Measurements from ENCODE around the gene CARD19. TPM values are rescaled to one million over a fixed set of nuclear protein-coding genes. Genes with fewer than 3 reads are reported as not detected.
A peak's percentile ranks its signal among the peaks of the same experiment; 100 is the strongest.

CARD19 gene
- total and polyA plus RNA-seq, 2 donors (not counting 1 experiment from before 2014, with no cell fraction given), result 31.9 to 63.4 TPM

DNA sequence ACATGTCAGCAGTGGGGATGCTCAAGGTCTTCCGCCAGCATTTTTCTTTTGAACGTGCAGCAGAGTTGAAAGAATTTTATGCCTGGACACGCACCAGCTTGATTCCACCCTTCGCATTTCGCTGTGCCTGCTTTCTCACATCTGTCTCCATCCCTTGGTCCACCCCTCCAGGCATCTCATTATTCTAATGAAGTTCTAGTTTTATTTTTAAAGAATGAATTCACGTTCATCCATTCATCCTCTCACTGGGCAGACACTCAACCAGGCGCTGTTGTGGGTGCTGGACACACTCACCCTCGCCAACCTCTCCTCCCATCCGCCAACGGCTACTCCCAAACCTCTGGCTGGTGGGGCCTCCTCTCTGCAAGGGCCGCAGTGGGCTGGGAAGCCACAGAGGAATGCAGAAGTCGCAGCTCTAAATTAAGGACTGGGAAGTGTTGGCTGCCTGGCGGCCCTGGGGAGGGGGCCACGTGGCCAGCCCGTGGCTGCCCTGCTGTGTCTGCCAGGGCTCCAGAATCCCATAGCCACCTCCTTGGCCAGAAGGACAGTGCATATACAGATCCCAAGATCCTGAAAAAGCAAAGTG is 30.8 kb upstream of the CARD19 start:
- DNase-seq (no peak), ATAC-seq (ENCODE audit: low read depth) (no peak)
- H2AFZ ChIP-seq (ENCODE audit: insufficient read depth, low read depth, low read length, poor library complexity, severe bottlenecking), result no peak overlapping the region
- peaks cover 57 to 58% of the 10 kb centered on the region in 2 donors for H3K4me1 ChIP-seq (ENCODE audit: control insufficient read depth in 2 of 2, insufficient read depth in 2 of 2, low read length in 2 of 2)
- Mint-ChIP-seq H3K4me3 (peak overlapping the region; percentile 92), H3K27ac (peak overlapping the region; percentile 99), H3K27me3 (no peaks in the 10 kb centered on the region), H3K4me1 (peaks cover 74% of the 10 kb centered on the region), H3K9me3 (ENCODE audit: insufficient read depth) (no peaks in the 10 kb centered on the region)
- no peak for TF ChIP-seq EZH2 (IDR thresholded peaks at IDR 0.05; ENCODE audit: borderline replicate concordance, insufficient read depth, low read depth, low read length, poor library complexity, severe bottlenecking)
- TF ChIP-seq, protein P1, sequence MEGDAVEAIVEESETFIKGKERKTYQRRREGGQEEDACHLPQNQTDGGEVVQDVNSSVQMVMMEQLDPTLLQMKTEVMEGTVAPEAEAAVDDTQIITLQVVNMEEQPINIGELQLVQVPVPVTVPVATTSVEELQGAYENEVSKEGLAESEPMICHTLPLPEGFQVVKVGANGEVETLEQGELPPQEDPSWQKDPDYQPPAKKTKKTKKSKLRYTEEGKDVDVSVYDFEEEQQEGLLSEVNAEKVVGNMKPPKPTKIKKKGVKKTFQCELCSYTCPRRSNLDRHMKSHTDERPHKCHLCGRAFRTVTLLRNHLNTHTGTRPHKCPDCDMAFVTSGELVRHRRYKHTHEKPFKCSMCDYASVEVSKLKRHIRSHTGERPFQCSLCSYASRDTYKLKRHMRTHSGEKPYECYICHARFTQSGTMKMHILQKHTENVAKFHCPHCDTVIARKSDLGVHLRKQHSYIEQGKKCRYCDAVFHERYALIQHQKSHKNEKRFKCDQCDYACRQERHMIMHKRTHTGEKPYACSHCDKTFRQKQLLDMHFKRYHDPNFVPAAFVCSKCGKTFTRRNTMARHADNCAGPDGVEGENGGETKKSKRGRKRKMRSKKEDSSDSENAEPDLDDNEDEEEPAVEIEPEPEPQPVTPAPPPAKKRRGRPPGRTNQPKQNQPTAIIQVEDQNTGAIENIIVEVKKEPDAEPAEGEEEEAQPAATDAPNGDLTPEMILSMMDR (IDR thresholded peaks at IDR 0.05), result no peak
- no peaks in the 10 kb centered on the region for H4K20me1 ChIP-seq (ENCODE audit: control insufficient read depth, insufficient read depth, low read length, poor library complexity, severe bottlenecking)
- H3K27ac ChIP-seq (ENCODE audit: low read length in 2 of 2), result peak overlapping the region; percentile 74 to 78
- H3K79me2 ChIP-seq (ENCODE audit: control insufficient read depth, insufficient read depth, low read length), result peaks cover 83% of the 10 kb centered on the region
- no peak overlapping the region for H3K9ac ChIP-seq (ENCODE audit: low read length)
- POLR2A ChIA-PET, result interaction anchor here (0.6 to 5.4 kb wide), 5 partner anchors 15 to 39 kb away, joined by 5 to 36 read pairs (median 7); partner anchors contain the start of gene CARD19
- CTCF ChIA-PET, result interaction anchor here (0.9 to 1.8 kb wide), 8 partner anchors 29 to 108 kb away, joined by 3 to 14 read pairs (median 4); partner anchors contain the start of gene CARD19
- WGBS (ENCODE audit: insufficient coverage), result 39% methylated on average over 11 of the region's 15 CpGs
- no peaks in the 10 kb centered on the region for H3K27me3 ChIP-seq (replicated peaks in 1 of 4; ENCODE audit: control extremely low read depth in 1 of 4, control insufficient read depth in 3 of 4, insufficient read depth in 4 of 4, low read length in 3 of 4)
- peak overlapping the region in 1 of 5 experiments; percentile 10 for H3K4me3 ChIP-seq (ENCODE audit: control extremely low read depth in 1 of 5, extremely low read depth in 1 of 5, insufficient read depth in 1 of 5, low read depth in 2 of 5, low read length in 4 of 5)
- no peaks in the 10 kb centered on the region for H3K9me3 ChIP-seq (ENCODE audit: control extremely low read depth in 1 of 3, control insufficient read depth in 2 of 3, insufficient read depth in 1 of 3, low read length in 2 of 3)
- intact Hi-C loops (cut with micrococcal nuclease), result loop anchor here (2.0 kb wide), 1 partner anchor 100 kb away; no protein-coding TSS in a partner anchor
- peaks cover 0 to 43% of the 10 kb centered on the region in 2 experiments for H3K36me3 ChIP-seq (replicated peaks in 1 of 2; ENCODE audit: control extremely low read depth in 1 of 2, control insufficient read depth in 1 of 2, extremely low read depth in 1 of 2, insufficient read depth in 2 of 2, low read length in 1 of 2)
- peak overlapping the region; percentile 94 for H3K4me2 ChIP-seq (replicated peaks; ENCODE audit: low read depth, low read length, poor library complexity, severe bottlenecking)

DNA sequence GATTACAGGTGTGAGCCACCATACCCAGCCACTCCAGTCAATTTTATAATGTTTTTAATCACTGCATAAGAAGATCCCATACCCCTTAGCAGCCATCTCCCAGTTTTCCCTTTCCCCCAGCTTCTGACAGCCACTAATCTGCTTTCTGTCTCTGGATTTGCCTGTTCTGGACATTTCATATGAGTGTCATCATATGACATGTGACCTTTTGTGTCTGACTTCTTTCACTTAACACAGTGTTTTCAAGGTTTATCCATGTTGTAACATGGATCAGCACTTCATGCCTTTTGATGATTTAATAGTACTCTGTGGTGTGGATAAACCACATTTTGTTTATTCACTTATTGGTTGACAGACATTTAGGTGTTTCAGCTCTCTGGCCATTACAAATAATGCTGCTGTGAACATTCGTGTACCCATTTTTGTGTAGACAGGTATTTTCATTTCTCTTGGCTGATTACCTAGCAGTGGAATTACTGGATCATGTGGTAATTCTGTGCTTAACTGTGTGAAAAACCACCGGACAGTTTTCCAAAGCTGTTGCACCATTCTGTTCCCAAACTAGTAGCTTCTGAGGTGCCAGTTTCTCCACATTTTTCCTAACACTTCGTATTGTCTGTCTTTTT is 28.9 kb upstream of the CARD19 start:
- H3K9me3 ChIP-seq (ENCODE audit: control extremely low read depth in 1 of 3, control insufficient read depth in 2 of 3, insufficient read depth in 1 of 3, low read length in 2 of 3), result no peaks in the 10 kb centered on the region
- H4K20me1 ChIP-seq (ENCODE audit: control insufficient read depth, insufficient read depth, low read length, poor library complexity, severe bottlenecking), result peaks cover 11% of the 10 kb centered on the region
- Mint-ChIP-seq H3K4me3 (no peak overlapping the region), H3K27ac (peak overlapping the region; percentile 47), H3K27me3 (no peaks in the 10 kb centered on the region), H3K4me1 (peaks cover 59% of the 10 kb centered on the region), H3K9me3 (ENCODE audit: insufficient read depth) (no peaks in the 10 kb centered on the region)
- H3K36me3 ChIP-seq (replicated peaks in 1 of 2; ENCODE audit: control extremely low read depth in 1 of 2, control insufficient read depth in 1 of 2, extremely low read depth in 1 of 2, insufficient read depth in 2 of 2, low read length in 1 of 2), result peaks cover 4 to 59% of the 10 kb centered on the region in 2 experiments
- H3K79me2 ChIP-seq (ENCODE audit: control insufficient read depth, insufficient read depth, low read length), result peaks cover 92% of the 10 kb centered on the region
- ATAC-seq (ENCODE audit: low read depth), result no peak
- H3K4me3 ChIP-seq (ENCODE audit: control extremely low read depth in 1 of 5, extremely low read depth in 1 of 5, insufficient read depth in 1 of 5, low read depth in 2 of 5, low read length in 4 of 5), result no peak overlapping the region
- peaks cover 39 to 44% of the 10 kb centered on the region in 2 donors for H3K4me1 ChIP-seq (ENCODE audit: control insufficient read depth in 2 of 2, insufficient read depth in 2 of 2, low read length in 2 of 2)
- CTCF ChIA-PET, result interaction anchor here (1.2 to 1.4 kb wide), 2 partner anchors 16 to 63 kb away, joined by 3 read pairs; no protein-coding TSS in a partner anchor
- no peak for TF ChIP-seq EZH2 (IDR thresholded peaks at IDR 0.05; ENCODE audit: borderline replicate concordance, insufficient read depth, low read depth, low read length, poor library complexity, severe bottlenecking)
- TF ChIP-seq, protein P1 (IDR thresholded peaks at IDR 0.05), result no peak
- no peak overlapping the region for H3K9ac ChIP-seq (ENCODE audit: low read length)
- no peaks in the 10 kb centered on the region for H3K27me3 ChIP-seq (replicated peaks in 1 of 4; ENCODE audit: control extremely low read depth in 1 of 4, control insufficient read depth in 3 of 4, insufficient read depth in 4 of 4, low read length in 3 of 4)
- 100% methylated on average over 2 of the region's 3 CpGs for WGBS (ENCODE audit: insufficient coverage)
- intact Hi-C loops (cut with micrococcal nuclease), result no loop called here
- H3K27ac ChIP-seq (ENCODE audit: low read length in 2 of 2), result no peak overlapping the region
- no peak overlapping the region for H2AFZ ChIP-seq (ENCODE audit: insufficient read depth, low read depth, low read length, poor library complexity, severe bottlenecking)
- DNase-seq, result no peak
- no peak overlapping the region for H3K4me2 ChIP-seq (replicated peaks; ENCODE audit: low read depth, low read length, poor library complexity, severe bottlenecking)
- POLR2A ChIA-PET, result interaction anchor here (0.7 to 5.4 kb wide), 2 partner anchors 9 to 28 kb away, joined by 4 to 36 read pairs; partner anchors contain the start of gene CARD19
